Measurements from ENCODE around the gene TET1.
"Not testable (repeated sequence)": the region's sequence is repeated elsewhere in the genome, so short reads cannot be mapped to it uniquely, and the experiment has no call there.

TET1 gene

DNA sequence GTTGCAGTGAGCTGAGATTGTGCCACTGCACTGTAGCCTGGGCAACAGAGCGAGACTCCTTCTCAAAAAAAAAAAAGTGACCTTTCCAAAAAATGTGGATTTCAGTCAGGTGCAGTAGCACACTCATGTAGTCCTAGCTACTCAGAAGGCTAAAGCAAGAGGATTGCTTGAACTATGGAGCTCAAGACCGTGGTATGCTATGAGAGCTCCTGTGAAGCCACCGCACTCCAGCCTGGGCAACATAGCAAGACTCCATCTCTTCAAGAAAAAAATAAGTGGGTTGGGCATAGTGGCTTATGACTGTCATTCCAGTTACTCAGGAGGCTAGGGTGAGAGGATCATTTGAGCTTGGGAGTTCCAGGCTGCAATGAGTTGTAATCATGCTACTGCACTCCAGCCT is 51.1 kb downstream of the TET1 start:
- H3K4me1 Mint-ChIP-seq (ENCODE audit: low read depth) = no peaks in the 10 kb centered on the region
- no peaks in the 10 kb centered on the region for H3K36me3 Mint-ChIP-seq (ENCODE audit: low read depth)
- intact Hi-C loops (cut with micrococcal nuclease) = no loop called here
- H3K27me3 Mint-ChIP-seq = no peaks in the 10 kb centered on the region
- no peaks in the 10 kb centered on the region for H3K9me3 Mint-ChIP-seq
- H3K4me3 Mint-ChIP-seq = no peak overlapping the region
- H3K27ac Mint-ChIP-seq = no peak overlapping the region

GRCh38 chr10:68613974-68614373 is 53.8 kb downstream of the TET1 start:
- intact Hi-C loops (cut with micrococcal nuclease) = not testable (repeated sequence)

DNA sequence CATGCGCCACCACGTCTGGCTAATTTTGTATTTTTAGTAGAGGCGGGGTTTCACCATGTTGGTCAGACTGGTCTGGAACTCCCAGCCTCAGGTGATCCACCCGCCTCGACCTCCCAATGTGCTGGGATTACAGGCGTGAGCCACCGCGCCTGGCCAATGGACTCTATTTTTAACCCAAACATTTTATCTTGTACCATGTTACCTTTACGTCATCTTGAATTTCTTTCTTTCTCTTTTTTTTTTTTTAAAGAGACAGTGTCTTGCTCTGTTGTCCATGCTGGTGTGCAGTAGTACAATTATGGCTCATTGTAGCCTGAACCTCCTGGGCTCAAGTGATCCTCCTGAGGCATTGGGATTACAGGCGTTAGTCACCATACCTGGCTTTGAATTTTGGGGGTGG is 57.6 kb downstream of the TET1 start:
- H3K36me3 Mint-ChIP-seq (ENCODE audit: low read depth); H3K4me1 Mint-ChIP-seq (ENCODE audit: low read depth); H3K27ac Mint-ChIP-seq; H3K9me3 Mint-ChIP-seq; intact Hi-C loops (cut with micrococcal nuclease); H3K27me3 Mint-ChIP-seq; H3K4me3 Mint-ChIP-seq: not testable (repeated sequence)

More at GRCh38 chr10:68613974-68614373, 53.8 kb downstream of the TET1 start:
- not testable (repeated sequence) for H3K4me3 Mint-ChIP-seq; H3K36me3 Mint-ChIP-seq (ENCODE audit: low read depth); H3K9me3 Mint-ChIP-seq; H3K27ac Mint-ChIP-seq; H3K27me3 Mint-ChIP-seq; H3K4me1 Mint-ChIP-seq (ENCODE audit: low read depth)

- no peak overlapping the region for H3K27ac Mint-ChIP-seq
- H3K4me3 Mint-ChIP-seq = no peak overlapping the region
- no peaks in the 10 kb centered on the region for H3K36me3 Mint-ChIP-seq (ENCODE audit: low read depth)
- intact Hi-C loops (cut with micrococcal nuclease) = no loop called here
- no peaks in the 10 kb centered on the region for H3K9me3 Mint-ChIP-seq
- no peaks in the 10 kb centered on the region for H3K4me1 Mint-ChIP-seq (ENCODE audit: low read depth)
- no peaks in the 10 kb centered on the region for H3K27me3 Mint-ChIP-seq
These were observed 58.1 kb downstream of the TET1 start for GRCh38 chr10:68618234-68618633.

DNA sequence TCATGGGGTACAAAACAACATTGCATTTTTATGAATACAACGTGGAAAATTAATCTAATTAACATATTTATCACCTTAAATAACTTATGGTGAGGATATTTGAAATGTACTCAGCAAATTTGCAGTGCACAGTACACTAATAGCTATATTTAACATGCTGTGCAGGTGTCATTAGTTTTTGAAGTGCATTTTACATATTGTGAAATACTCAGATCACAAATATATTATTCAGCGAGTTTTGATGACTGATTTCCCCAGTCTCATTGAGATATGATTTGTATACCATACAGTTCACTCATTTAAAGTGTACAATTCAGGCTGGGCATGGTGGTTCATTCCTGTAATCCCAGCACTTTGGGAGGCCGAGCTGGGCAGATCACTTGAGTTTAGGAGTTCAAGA is 59.5 kb downstream of the TET1 start:
- H3K9me3 Mint-ChIP-seq = no peaks in the 10 kb centered on the region

DNA sequence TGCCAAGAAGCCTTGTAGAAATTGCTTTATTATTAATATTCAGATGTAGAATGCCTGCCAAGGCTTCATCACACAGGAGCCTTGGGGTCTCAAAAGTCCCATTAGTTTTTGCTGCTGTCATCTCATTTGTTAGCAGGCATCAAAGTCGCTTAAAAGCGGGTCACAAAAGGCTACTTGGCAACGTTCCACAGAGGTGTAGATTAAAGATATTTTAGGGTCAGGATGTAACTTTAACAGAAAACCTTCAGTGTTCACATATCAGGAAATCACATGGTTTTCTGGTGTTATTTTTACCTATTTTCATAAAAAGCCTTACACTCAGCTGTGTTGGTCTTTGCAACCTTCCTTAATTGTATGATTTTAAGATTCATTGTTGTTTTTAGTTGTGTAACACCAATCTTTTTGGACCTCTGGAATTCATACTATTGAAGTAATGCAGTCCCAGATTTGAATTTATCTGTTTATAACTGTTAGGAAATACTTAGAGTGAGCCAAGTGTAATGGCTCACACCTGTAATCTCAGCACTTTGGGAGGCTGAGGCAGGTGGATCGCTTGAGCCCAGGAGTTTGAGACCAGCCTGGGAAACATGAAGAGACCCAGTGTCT is 65.3 kb downstream of the TET1 start:
- H3K27me3 Mint-ChIP-seq = no peaks in the 10 kb centered on the region
- H3K27ac Mint-ChIP-seq = no peak overlapping the region
- H3K36me3 Mint-ChIP-seq (ENCODE audit: low read depth) = no peaks in the 10 kb centered on the region
- H3K9me3 Mint-ChIP-seq = no peaks in the 10 kb centered on the region
- no peak overlapping the region for H3K4me3 Mint-ChIP-seq
- intact Hi-C loops (cut with micrococcal nuclease) = no loop called here
- no peaks in the 10 kb centered on the region for H3K4me1 Mint-ChIP-seq (ENCODE audit: low read depth)

More for the DNA sequence above, 59.5 kb downstream of the TET1 start:
- H3K4me3 Mint-ChIP-seq = no peak overlapping the region
- no peaks in the 10 kb centered on the region for H3K27me3 Mint-ChIP-seq
- no peaks in the 10 kb centered on the region for H3K36me3 Mint-ChIP-seq (ENCODE audit: low read depth)
- H3K27ac Mint-ChIP-seq = no peak overlapping the region
- no peaks in the 10 kb centered on the region for H3K4me1 Mint-ChIP-seq (ENCODE audit: low read depth)
- intact Hi-C loops (cut with micrococcal nuclease) = no loop called here

GRCh38 chr10:68628576-68629127 is 68.5 kb downstream of the TET1 start:
- Mint-ChIP-seq H3K27ac (no peak overlapping the region), H3K9me3 (no peaks in the 10 kb centered on the region), H3K4me1 (ENCODE audit: low read depth) (no peaks in the 10 kb centered on the region), H3K4me3 (no peak overlapping the region), H3K36me3 (ENCODE audit: low read depth) (no peaks in the 10 kb centered on the region), H3K27me3 (no peaks in the 10 kb centered on the region)
- intact Hi-C loops (cut with micrococcal nuclease) = no loop called here

- H3K36me3 Mint-ChIP-seq (ENCODE audit: low read depth); H3K9me3 Mint-ChIP-seq; H3K27me3 Mint-ChIP-seq: not testable (repeated sequence)
These were observed 72.1 kb downstream of the TET1 start for GRCh38 chr10:68632271-68632560.

DNA sequence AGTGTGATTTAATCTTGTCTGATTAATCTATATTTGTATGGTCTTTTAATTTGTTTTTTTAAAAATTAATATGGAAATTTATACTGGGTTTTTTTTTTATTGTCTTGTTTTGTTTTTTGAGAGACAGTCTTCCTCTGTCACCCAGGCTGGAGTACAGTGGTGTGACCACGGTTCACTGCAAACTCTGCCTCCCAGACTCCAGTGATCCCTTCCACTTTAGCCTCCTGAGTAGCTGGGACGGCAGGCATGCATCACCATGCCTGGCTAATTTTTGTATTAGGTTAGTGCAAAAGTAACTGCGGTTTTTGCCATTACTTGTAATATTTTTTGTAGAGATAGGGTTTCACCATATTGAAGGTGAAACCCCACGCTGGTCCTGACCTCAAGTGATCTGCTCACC is 73.1 kb downstream of the TET1 start:
- no peaks in the 10 kb centered on the region for H3K27me3 Mint-ChIP-seq
- H3K27ac Mint-ChIP-seq = no peak overlapping the region
- intact Hi-C loops (cut with micrococcal nuclease) = no loop called here
- H3K4me3 Mint-ChIP-seq = no peak overlapping the region
- no peaks in the 10 kb centered on the region for H3K36me3 Mint-ChIP-seq (ENCODE audit: low read depth)
- H3K4me1 Mint-ChIP-seq (ENCODE audit: low read depth) = no peaks in the 10 kb centered on the region
- no peaks in the 10 kb centered on the region for H3K9me3 Mint-ChIP-seq

More at GRCh38 chr10:68632271-68632560, 72.1 kb downstream of the TET1 start:
- H3K4me3 Mint-ChIP-seq; H3K27ac Mint-ChIP-seq; intact Hi-C loops (cut with micrococcal nuclease); H3K4me1 Mint-ChIP-seq (ENCODE audit: low read depth): not testable (repeated sequence)

DNA sequence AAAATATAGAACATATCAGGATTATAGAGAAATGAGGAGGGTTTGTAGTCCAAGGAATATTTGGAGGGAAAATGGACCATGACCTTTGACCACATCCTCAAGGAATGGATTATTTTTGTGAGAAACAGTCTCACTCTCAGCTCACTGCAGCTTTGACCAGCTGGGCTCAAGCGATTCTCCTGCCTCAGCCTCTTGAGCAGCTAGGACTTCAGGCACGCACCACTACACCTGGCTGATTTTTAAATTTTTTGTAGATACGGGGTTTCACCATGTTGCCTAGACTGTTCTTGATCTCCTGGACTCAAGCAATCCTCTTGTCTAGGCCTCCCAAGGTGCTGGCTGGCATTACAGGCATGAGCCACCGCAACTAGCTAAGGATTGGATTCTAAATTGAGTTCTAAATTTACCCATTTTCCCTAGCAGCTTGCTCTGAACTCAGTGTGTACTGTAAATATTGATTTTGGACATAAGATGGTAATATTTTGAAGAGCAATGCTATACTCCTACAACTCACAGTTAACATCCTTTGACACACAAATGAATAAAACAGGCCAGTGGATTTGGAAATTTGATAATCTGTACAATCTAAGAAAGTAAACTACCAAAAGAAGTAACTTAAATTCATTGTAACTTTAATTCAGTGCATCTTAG is 73.8 kb downstream of the TET1 start:
- Mint-ChIP-seq H3K27ac (no peak overlapping the region), H3K9me3 (no peaks in the 10 kb centered on the region)

GRCh38 chr10:68636335-68636734 is 76.2 kb downstream of the TET1 start:
- Mint-ChIP-seq H3K27ac (no peak overlapping the region), H3K9me3 (no peaks in the 10 kb centered on the region), H3K27me3 (no peaks in the 10 kb centered on the region), H3K4me3 (no peak overlapping the region), H3K4me1 (ENCODE audit: low read depth) (no peaks in the 10 kb centered on the region), H3K36me3 (ENCODE audit: low read depth) (no peaks in the 10 kb centered on the region)
- intact Hi-C loops (cut with micrococcal nuclease) = no loop called here

More for the DNA sequence above, 73.8 kb downstream of the TET1 start:
- Mint-ChIP-seq H3K4me1 (ENCODE audit: low read depth) (no peaks in the 10 kb centered on the region), H3K36me3 (ENCODE audit: low read depth) (no peaks in the 10 kb centered on the region), H3K4me3 (no peak overlapping the region), H3K27me3 (no peaks in the 10 kb centered on the region)
- intact Hi-C loops (cut with micrococcal nuclease) = no loop called here

GRCh38 chr10:68643550-68643949 is 83.4 kb downstream of the TET1 start:
- H3K27me3 Mint-ChIP-seq; H3K4me1 Mint-ChIP-seq (ENCODE audit: low read depth); H3K27ac Mint-ChIP-seq; H3K4me3 Mint-ChIP-seq; H3K36me3 Mint-ChIP-seq (ENCODE audit: low read depth); H3K9me3 Mint-ChIP-seq: not testable (repeated sequence)
- intact Hi-C loops (cut with micrococcal nuclease) = loop anchor here (5.0 kb wide), 1 partner anchor 284 kb away; no protein-coding TSS in a partner anchor

DNA sequence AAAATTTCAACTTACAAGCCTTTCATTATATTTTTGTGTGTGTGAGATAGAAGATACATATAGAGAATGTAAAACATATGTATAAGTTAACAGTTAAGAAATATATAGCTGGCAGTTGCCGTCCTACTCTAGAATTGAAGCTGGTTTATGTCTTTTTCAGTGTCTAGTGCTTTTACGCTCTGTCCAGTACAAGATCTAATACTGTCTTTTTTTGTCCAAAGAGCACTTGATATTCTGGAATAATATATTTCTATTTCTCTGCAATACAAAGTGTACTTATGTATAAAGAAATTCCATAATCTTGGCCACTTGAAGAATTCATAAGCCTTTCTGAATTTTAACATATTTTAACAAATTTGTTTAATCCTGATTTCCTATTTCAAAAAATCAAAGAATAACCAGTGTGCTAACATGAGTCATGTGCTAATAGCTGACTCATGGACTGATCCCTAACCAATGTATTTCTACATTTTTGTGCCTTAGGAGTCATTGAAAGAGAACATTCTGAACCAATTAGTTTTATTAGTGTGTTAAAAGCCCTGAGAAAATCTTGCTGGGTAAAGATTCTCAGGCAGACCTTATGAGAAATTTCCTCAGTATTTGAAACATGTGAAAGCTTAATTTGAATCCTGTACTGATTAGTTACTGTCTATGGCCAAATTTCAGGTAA is 87.7 kb downstream of the TET1 start:
- intact Hi-C loops (cut with micrococcal nuclease) = no loop called here
- Mint-ChIP-seq H3K27me3 (no peaks in the 10 kb centered on the region), H3K4me3 (no peak overlapping the region), H3K9me3 (no peaks in the 10 kb centered on the region), H3K4me1 (ENCODE audit: low read depth) (no peaks in the 10 kb centered on the region), H3K27ac (no peak overlapping the region), H3K36me3 (ENCODE audit: low read depth) (no peaks in the 10 kb centered on the region)

GRCh38 chr10:68655620-68656126 is 95.5 kb downstream of the TET1 start:
- Mint-ChIP-seq H3K36me3 (ENCODE audit: low read depth) (no peaks in the 10 kb centered on the region), H3K4me3 (no peak overlapping the region), H3K27me3 (no peaks in the 10 kb centered on the region)

More at GRCh38 chr10:68655620-68656126, 95.5 kb downstream of the TET1 start:
- H3K4me1 Mint-ChIP-seq (ENCODE audit: low read depth) = no peaks in the 10 kb centered on the region
- no peaks in the 10 kb centered on the region for H3K9me3 Mint-ChIP-seq
- intact Hi-C loops (cut with micrococcal nuclease) = no loop called here
- H3K27ac Mint-ChIP-seq = no peak overlapping the region

All from dendritic cell treated with granulocyte-macrophage colony-stimulating factor and Interleukin-4, amounts not matched to agents 40 ng/mL and 50 ng/mL, for 4 days (primary cell).